Heart right ventricle (tissue), 16 donors: ENCODE measurements around the gene TVP23C. TPM values are rescaled to one million over a fixed set of nuclear protein-coding genes. Genes with fewer than 3 reads are reported as not detected.

Experiments used
- ATAC-seq, 8 donors: fragments of 200-7000 bp; cut with Tn5 transposase; one replicate each; pipeline ENCODE4 v1.9.1; 2020; ENCODE audit warnings: mild to moderate bottlenecking in 8 of 8, moderate library complexity in 8 of 8, moderate number of reproducible peaks in 1 of 8
- DNase-seq, 2 donors: peaks; one replicate each; pipeline ENCODE4 v3.0.0-alpha.2; 2020
- H3K27ac ChIP-seq, 10 donors: fragments of 200-600 bp; sonication (generic) in 2 of 10; one replicate each; pipeline versions ENCODE4 v1.5.0 to v1.8.0; 2020 to 2022; ENCODE audit warnings: mild to moderate bottlenecking in 3 of 10
- H3K27me3 ChIP-seq, 7 donors: fragments of 200-600 bp; one replicate each; pipeline ENCODE4 v1.8.0; 2021 to 2022; ENCODE audit warnings: mild to moderate bottlenecking in 2 of 7
- H3K36me3 ChIP-seq, 9 donors: fragments of 200-600 bp; sonication (generic) in 1 of 9; one replicate each; pipeline versions ENCODE4 v1.5.0 to v1.8.0; 2020 to 2022; ENCODE audit warnings: mild to moderate bottlenecking in 2 of 9
- H3K4me1 ChIP-seq, 9 donors: fragments of 200-600 bp; sonication (generic) in 1 of 9; one replicate each; pipeline versions ENCODE4 v1.5.0 to v1.8.0; 2020 to 2022; ENCODE audit warnings: mild to moderate bottlenecking in 4 of 9
- H3K4me3 ChIP-seq, 10 donors: fragments of 200-600 bp; sonication (generic) in 2 of 10; one replicate each; pipeline versions ENCODE4 v1.5.0 to v1.8.0; 2020 to 2022; ENCODE audit warnings: mild to moderate bottlenecking in 7 of 10, moderate library complexity in 2 of 10
- H3K9me3 ChIP-seq, 11 donors: fragments of 200-600 bp in 10 of 11; sonication (generic) in 2 of 11; one replicate each; pipeline versions ENCODE4 v1.5.0 to v1.8.0; 2013 to 2022; ENCODE audit warnings: mild to moderate bottlenecking in 2 of 11, control low read depth in 1 of 11, moderate library complexity in 1 of 11
- WGBS, 2 donors: extraction: QIAGEN DNeasy Blood & Tissue Kit; methylation state at CpG; one replicate each; pipeline ENCODE4 v1.1.7; 2013; ENCODE audit warnings: inconsistent platforms in 1 of 2; 5-methylcytosine and 5-hydroxymethylcytosine counted together
- intact Hi-C, 10 donors: fragments of 100-400 bp; cut with DNase I; formaldehyde crosslinking; loops; one replicate each; pipeline versions ENCODE4 v1.11.1 to v1.14.2; 2022
- polyA plus RNA-seq, 2 donors: library from polyadenylated mRNA; stranded (reverse); fragments of 200-250 nt; gene quantifications; one replicate each; pipeline ENCODE4 v1.2.3, GENCODE V29; 2013
- total RNA-seq, 10 donors: library from RNA; stranded (reverse); fragmentation: NEBNext Ultra II Directional in 3 of 10; extraction: Animal tissue kit (Norgen Biotek cat#: 25700) in 3 of 10; gene quantifications; one replicate each; pipeline versions ENCODE4 v1.2.1 to v1.2.4, GENCODE V29; 2021 to 2023
- TF ChIP-seq, protein P1 (sequence below), 9 donors: fragments of 200-600 bp; sonication (generic) in 2 of 9; IDR thresholded peaks; one replicate each; pipeline versions ENCODE4 v1.5.0 to v1.8.0; 2021 to 2022; ENCODE audit warnings: antibody characterized with exemption in 9 of 9, mild to moderate bottlenecking in 5 of 9, moderate library complexity in 1 of 9
- donor health status: Arrhythmogenic right ventricular cardiomyopathy.
- donor health status: ischemic (EF 13 %, LVEDD 7.1; RV severe dilation, severe dysfunction).
- donor health status: healthy with polysubstance abuse.
- donor health status: DM: no; HTN: yes; CAD: no.
- donor health status: DM: no; HTN: no; CAD: no.
- donor health status: ischemic (EF 25% LVEDD 6.9; RV normal size, moderate dysfunction).
- donor health status: ischemic (EF 25% LVEDD 5.7; RV mildly dilated, moderate dysfunction).
- donor health status: healthy.
- donor health status: DM: yes; HTN: yes; CAD: no.
- donor health status: Ischemic cardiomyopathy.
- donor health status: ischemic (EF 35%, LVEDD 5.7; RV mildly dilated, moderate dysfunction).
- donor health status: nonischemic (EF 11% LVEDD 7.7; RV severe dilation, severe dysfunction).
- donor health status: DM: yes; HTN: yes; CAD: no.
- donor health status: PGD.
- donor health status: ischemic (EF 29% LVEDD 5.4; RV normal size, mild dysfunction).
- donor health status: nonischemic (EF 23%, LVEDD 6.1; RV moderate dilation, normal function).

TVP23C gene
- total and polyA plus RNA-seq, 12 donors, result 2.0 to 8.2 (median 4.8) TPM

DNA sequence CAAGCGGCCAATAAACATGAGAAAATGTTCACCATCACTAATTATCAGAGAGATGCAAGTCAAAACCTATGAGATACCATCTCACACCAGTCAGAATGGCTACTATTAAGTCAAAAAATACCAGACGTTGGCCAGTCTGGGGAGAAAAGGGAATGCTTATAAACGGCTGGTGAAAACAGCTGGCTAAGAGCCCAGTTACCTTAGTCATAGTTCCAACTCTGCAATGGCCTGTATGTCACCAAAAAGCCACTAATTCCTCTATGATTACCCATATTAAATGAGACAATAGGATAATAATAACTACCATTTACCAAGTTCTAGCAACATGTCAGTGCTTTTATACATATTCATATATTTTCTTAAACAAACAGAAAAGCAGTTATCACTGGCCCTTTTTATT, 52.9 kb downstream of the TVP23C start:
- 40 to 50% methylated on average over 3 of the region's 3 CpGs for WGBS, 2 donors
- TF ChIP-seq, protein P1, sequence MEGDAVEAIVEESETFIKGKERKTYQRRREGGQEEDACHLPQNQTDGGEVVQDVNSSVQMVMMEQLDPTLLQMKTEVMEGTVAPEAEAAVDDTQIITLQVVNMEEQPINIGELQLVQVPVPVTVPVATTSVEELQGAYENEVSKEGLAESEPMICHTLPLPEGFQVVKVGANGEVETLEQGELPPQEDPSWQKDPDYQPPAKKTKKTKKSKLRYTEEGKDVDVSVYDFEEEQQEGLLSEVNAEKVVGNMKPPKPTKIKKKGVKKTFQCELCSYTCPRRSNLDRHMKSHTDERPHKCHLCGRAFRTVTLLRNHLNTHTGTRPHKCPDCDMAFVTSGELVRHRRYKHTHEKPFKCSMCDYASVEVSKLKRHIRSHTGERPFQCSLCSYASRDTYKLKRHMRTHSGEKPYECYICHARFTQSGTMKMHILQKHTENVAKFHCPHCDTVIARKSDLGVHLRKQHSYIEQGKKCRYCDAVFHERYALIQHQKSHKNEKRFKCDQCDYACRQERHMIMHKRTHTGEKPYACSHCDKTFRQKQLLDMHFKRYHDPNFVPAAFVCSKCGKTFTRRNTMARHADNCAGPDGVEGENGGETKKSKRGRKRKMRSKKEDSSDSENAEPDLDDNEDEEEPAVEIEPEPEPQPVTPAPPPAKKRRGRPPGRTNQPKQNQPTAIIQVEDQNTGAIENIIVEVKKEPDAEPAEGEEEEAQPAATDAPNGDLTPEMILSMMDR (IDR thresholded peaks at IDR 0.05), result no peak
- no peak for DNase-seq
- intact Hi-C loops, result no loop called here
- H3K27me3 ChIP-seq, result no peaks in the 10 kb centered on the region
- peak in 2 of 8 donors; percentile 37 to 50 for ATAC-seq
- no peaks in the 10 kb centered on the region for H3K9me3 ChIP-seq
- no peak overlapping the region for H3K4me3 ChIP-seq
- H3K27ac ChIP-seq, result no peak overlapping the region
- peaks cover 0 to 21% (median 0%) of the 10 kb centered on the region in 9 donors for H3K36me3 ChIP-seq
- H3K4me1 ChIP-seq, result peaks cover 5 to 40% (median 25%) of the 10 kb centered on the region in 9 donors

DNA sequence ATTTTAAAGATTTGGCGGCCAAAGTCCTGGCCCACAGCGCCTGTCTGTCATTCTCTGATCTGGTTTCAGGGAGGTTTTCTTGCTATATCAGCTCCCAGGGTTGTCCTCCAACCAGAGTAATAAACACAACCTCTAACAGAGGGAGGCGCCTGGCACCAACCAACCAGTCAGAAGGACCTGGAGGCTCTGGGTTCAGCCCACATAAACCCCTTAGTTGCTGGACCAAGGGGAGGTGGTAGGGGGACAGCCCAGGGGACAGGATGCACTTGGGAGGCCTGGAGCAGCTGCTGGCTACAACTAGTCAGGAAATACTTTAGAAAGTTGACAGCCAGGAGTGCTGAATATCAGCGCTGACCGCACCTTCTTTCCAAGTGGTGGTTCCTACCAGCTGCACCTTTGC, 54.2 kb downstream of the TVP23C start:
- ATAC-seq, result peak in 6 of 8 donors; percentile 34 to 70 (median 58)
- H3K4me3 ChIP-seq, result no peak overlapping the region
- TF ChIP-seq, protein P1 (IDR thresholded peaks at IDR 0.05), result no peak
- intact Hi-C loops, result loop anchor here in 1 of 10 donors (10.0 kb wide), 1 partner anchor 164 kb away; the partner anchor contains the start of gene TEKT3
- H3K36me3 ChIP-seq, result peaks cover 0 to 15% (median 0%) of the 10 kb centered on the region in 9 donors
- no peaks in the 10 kb centered on the region for H3K27me3 ChIP-seq
- WGBS, 2 donors, result 78 to 81% methylated on average over 5 of the region's 5 CpGs
- no peak for DNase-seq
- peaks cover 5 to 38% (median 25%) of the 10 kb centered on the region in 9 donors for H3K4me1 ChIP-seq
- H3K27ac ChIP-seq, result peak overlapping the region in 4 of 10 donors; percentile 14 to 64 (median 37)
- H3K9me3 ChIP-seq, result no peaks in the 10 kb centered on the region

DNA sequence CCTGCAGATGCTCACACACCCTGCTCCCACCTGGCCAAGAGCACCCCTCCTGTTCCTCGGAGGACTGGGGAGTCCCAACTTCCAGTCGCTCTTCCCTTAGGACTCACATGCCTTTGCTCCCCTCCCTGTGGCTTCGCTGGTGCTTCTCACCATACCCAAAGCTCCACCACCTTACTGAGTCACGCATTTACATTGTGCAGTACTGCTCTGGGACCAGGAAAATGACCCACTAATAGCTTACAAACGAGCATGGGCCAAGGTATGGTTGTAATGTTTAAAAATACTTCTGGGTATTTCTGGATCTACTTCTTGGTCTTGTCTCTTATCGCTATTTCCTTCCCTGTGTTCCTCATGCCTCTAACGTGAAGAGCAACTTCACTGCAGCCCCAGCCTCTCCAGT, 54.8 kb downstream of the TVP23C start:
- TF ChIP-seq, protein P1 (IDR thresholded peaks at IDR 0.05), result no peak
- no peak for DNase-seq
- Histone ChIP-seq H3K9me3 (no peaks in the 10 kb centered on the region), H3K4me3 (no peak overlapping the region), H3K27ac (peak overlapping the region in 4 of 10 donors; percentile 14 to 64 (median 37)), H3K4me1 (peaks cover 5 to 31% (median 19%) of the 10 kb centered on the region in 9 donors), H3K27me3 (no peaks in the 10 kb centered on the region), H3K36me3 (peaks cover 0 to 10% (median 0%) of the 10 kb centered on the region in 9 donors)
- WGBS, 2 donors, result 59 to 63% methylated on average over 7 of the region's 7 CpGs
- peak; percentile 10 to 79 (median 66) for ATAC-seq
- intact Hi-C loops, result loop anchor here in 1 of 10 donors (10.0 kb wide), 1 partner anchor 164 kb away; the partner anchor contains the start of gene TEKT3

DNA sequence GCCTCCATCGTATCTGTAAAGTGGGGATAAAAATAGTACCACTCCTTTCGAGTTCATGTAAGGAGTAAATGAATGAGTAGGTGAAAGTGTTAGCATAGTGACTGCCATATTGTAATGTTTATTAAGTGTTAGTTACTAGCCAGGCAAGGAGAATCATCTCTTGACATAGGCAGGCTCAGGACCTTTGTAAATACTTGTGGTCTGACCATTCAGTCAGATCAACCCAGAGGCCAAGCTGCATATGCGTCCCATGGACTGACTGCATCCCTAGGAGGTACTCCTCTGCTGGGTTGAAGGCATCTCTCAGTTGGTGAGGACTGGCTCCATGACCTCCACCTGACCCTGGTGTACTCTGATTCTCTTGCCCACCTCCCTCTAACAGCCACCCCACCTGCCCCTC, 55.4 kb downstream of the TVP23C start:
- whole genome bisulfite sequencing, 2 donors, result 70 to 82% methylated on average over 3 of the region's 3 CpGs
- H3K4me3 ChIP-seq, result no peak overlapping the region
- H3K9me3 ChIP-seq, result no peaks in the 10 kb centered on the region
- peak overlapping the region in 2 of 10 donors; percentile 14 to 58 for H3K27ac ChIP-seq
- intact Hi-C loops, result loop anchor here in 1 of 10 donors (10.0 kb wide), 1 partner anchor 163 kb away; the partner anchor contains the start of gene TEKT3
- ATAC-seq, result peak in 1 of 8 donors; percentile 34
- DNase-seq, result no peak
- no peaks in the 10 kb centered on the region for H3K27me3 ChIP-seq
- H3K4me1 ChIP-seq, result peaks cover 7 to 34% (median 16%) of the 10 kb centered on the region in 9 donors
- TF ChIP-seq, protein P1 (IDR thresholded peaks at IDR 0.05), result no peak
- peaks cover 0 to 10% (median 0%) of the 10 kb centered on the region in 9 donors for H3K36me3 ChIP-seq
